K562 (cell line): ENCODE results near the gene OR10G7. TPM values are rescaled to one million over a fixed set of nuclear protein-coding genes. Genes with fewer than 3 reads are reported as not detected.

ENCODE experiments used
- ATAC-seq: fragments of 200-7000 bp; cut with Tn5 transposase; 3 replicates; pipeline ENCODE4 v1.9.1; 2020; ENCODE audit warnings: moderate library complexity
- BruUV-seq: library from RNA; stranded (reverse); fragments of 400-500 nt; replicated peaks from 2 replicates; lab custom pipeline; 2021; lab: Mats Ljungman, UMichigan
- CTCF ChIA-PET: fragments of 300-600 bp; formaldehyde crosslinking; extraction: SDS; loops from one replicate; lab custom pipeline; 2021; ENCODE audit warnings: low intra/inter-chr PET ratio; lab: Yijun Ruan, JAX
- POLR2A ChIA-PET: fragments of 300-600, 350-650 bp; sonication (Branson Sonifier 250); formaldehyde crosslinking; extraction: SDS; loops from one replicate; lab custom pipeline; 2021; ENCODE audit warnings: antibody characterized with exemption, inconsistent platforms; lab: Yijun Ruan, JAX
- DNase-seq, 4 experiments: peaks; one replicate each; pipeline versions ENCODE4 v3.0.0 to v3.0.0-alpha.2; 2011 to 2018; ENCODE audit warnings: low spot score in 3 of 4, mixed read lengths in 3 of 4; ENCODE audit errors: extremely low read depth in 1 of 4
- FAIRE-seq: peaks from 2 replicates; lab custom pipeline; 2011; peaks lifted over from hg19 to GRCh38; lab: Jason Lieb, UNC
- H2AFZ ChIP-seq: 2 replicates; pipeline ENCODE4 v1.6.0; 2011; ENCODE audit warnings: low read depth, low read length, control low read depth, inconsistent platforms
- H3K27ac ChIP-seq: fragments of 200-600 bp; 3 replicates; pipeline ENCODE4 v1.8.0; 2011; ENCODE audit warnings: low read depth, mild to moderate bottlenecking, control low read depth, inconsistent platforms, low read length, moderate library complexity, mixed read lengths; ENCODE audit errors: extremely low read depth
- H3K27me3 ChIP-seq, 2 experiments: fragments of 300-600 bp in 1 of 2; 2 replicates in 1 of 2; 3 replicates in 1 of 2; pipeline versions ENCODE4 v1.6.0 to v1.8.0; 2011; ENCODE audit warnings: inconsistent platforms in 2 of 2, low read length in 2 of 2, mild to moderate bottlenecking in 1 of 2, mixed read lengths in 1 of 2, moderate library complexity in 1 of 2; ENCODE audit not compliant: control insufficient read depth in 2 of 2, insufficient read depth in 2 of 2
- H3K36me3 ChIP-seq: fragments of 300-600 bp; 3 replicates; pipeline ENCODE4 v1.8.0; 2011; ENCODE audit warnings: mild to moderate bottlenecking, low read length, inconsistent platforms; ENCODE audit not compliant: control insufficient read depth, insufficient read depth
- H3K4me1 ChIP-seq, 2 experiments: fragments of 200-600 bp in 1 of 2; replicated peaks in 1 of 2; 2 replicates in 1 of 2; 3 replicates in 1 of 2; pipeline versions ENCODE4 v1.5.1 to v1.8.0; 2011; ENCODE audit warnings: inconsistent platforms in 2 of 2, low read length in 2 of 2, mild to moderate bottlenecking in 1 of 2, mixed read lengths in 1 of 2, moderate library complexity in 1 of 2; ENCODE audit not compliant: control insufficient read depth in 2 of 2, insufficient read depth in 2 of 2
- H3K4me2 ChIP-seq: 2 replicates; pipeline ENCODE4 v1.6.1; 2011; ENCODE audit warnings: low read length, control low read depth, inconsistent platforms, mixed read lengths; ENCODE audit not compliant: insufficient read depth
- H3K4me3 ChIP-seq: fragments of 200-600 bp; sonication (generic), shearing (Covaris generic); 2 replicates; pipeline ENCODE4 v1.5.1; 2016; ENCODE audit warnings: control low read depth, inconsistent platforms
- H3K79me2 ChIP-seq: fragments of 200-600 bp; 3 replicates; pipeline ENCODE4 v1.8.0; 2011; ENCODE audit warnings: low read length, inconsistent platforms; ENCODE audit not compliant: control insufficient read depth, insufficient read depth
- H3K9ac ChIP-seq, 2 experiments: 2 replicates each; pipeline versions ENCODE4 v1.6.0 to v1.6.1; 2011; ENCODE audit warnings: low read depth in 2 of 2, low read length in 2 of 2, control low read depth in 1 of 2, inconsistent platforms in 1 of 2, mild to moderate bottlenecking in 1 of 2, mixed read lengths in 1 of 2; ENCODE audit not compliant: insufficient read depth in 1 of 2
- H3K9me1 ChIP-seq: one replicate; pipeline ENCODE4 v1.6.0; 2011; ENCODE audit warnings: inconsistent platforms, mild to moderate bottlenecking, low read length, moderate library complexity; ENCODE audit not compliant: control insufficient read depth, insufficient read depth
- H3K9me3 ChIP-seq: replicated peaks from 2 replicates; pipeline ENCODE4 v1.5.1; 2011; ENCODE audit warnings: low read depth, low read length, inconsistent platforms; ENCODE audit not compliant: control insufficient read depth, insufficient read depth
- H4K20me1 ChIP-seq: replicated peaks from 2 replicates; pipeline ENCODE4 v1.6.1; 2011; ENCODE audit warnings: low read length, inconsistent platforms, mixed read lengths; ENCODE audit not compliant: control insufficient read depth, insufficient read depth
- BCOR ChIP-seq: fragments of 450-650 bp; IDR thresholded peaks from 2 replicates; pipeline ENCODE4 v1.6.1; 2016
- DMBX1 ChIP-seq: fragments of 250-450 bp; sonication (Bioruptor Pico); IDR thresholded peaks from 2 replicates; pipeline ENCODE4 v1.8.0; 2022; ENCODE audit warnings: inconsistent platforms, mild to moderate bottlenecking, moderate library complexity, borderline replicate concordance
- DPF2 ChIP-seq: fragments of 450-650 bp; IDR thresholded peaks from 2 replicates; pipeline ENCODE4 v1.6.1; 2016
- ELF1 ChIP-seq: fragments of 200-800 bp; sonication (Bioruptor generic); IDR thresholded peaks from 2 replicates; pipeline ENCODE4 v1.6.1; 2016; ENCODE audit warnings: missing genetic modification characterization, missing compliant biosample characterization
- GATAD2B ChIP-seq: fragments of 450-650 bp; IDR thresholded peaks from 2 replicates; pipeline ENCODE4 v1.6.1; 2017; ENCODE audit warnings: mild to moderate bottlenecking, borderline replicate concordance
- JUNB ChIP-seq: fragments of 450-650 bp; formaldehyde crosslinking; conservative IDR thresholded peaks from 2 replicates; pipeline ENCODE4 v1.4.0; 2020; ENCODE audit warnings: mild to moderate bottlenecking
- LARP7 ChIP-seq: fragments of 450-650 bp; IDR thresholded peaks from 2 replicates; pipeline ENCODE4 v1.6.1; 2016
- MAFF ChIP-seq: IDR thresholded peaks from 2 replicates; pipeline ENCODE4 v1.6.1; 2012; ENCODE audit warnings: low read length, improper control_type of control experiment
- MLX ChIP-seq, 2 experiments: fragments of 450-650 bp in 1 of 2; sonication (generic) in 1 of 2; formaldehyde crosslinking; conservative IDR thresholded peaks; 2 replicates each; pipeline versions ENCODE4 v1.4.0 to v1.8.1; 2020 to 2022; ENCODE audit warnings: mild to moderate bottlenecking in 1 of 2, missing genetic modification reagents in 1 of 2
- MTA1 ChIP-seq: fragments of 450-650 bp; IDR thresholded peaks from 2 replicates; pipeline ENCODE4 v1.6.1; 2017; ENCODE audit warnings: borderline replicate concordance
- PCBP1 ChIP-seq: fragments of 200-400 bp; formaldehyde crosslinking; IDR thresholded peaks from 2 replicates; pipeline ENCODE4 v1.6.1; 2018; ENCODE audit warnings: mild to moderate bottlenecking, low read depth, low read length; ENCODE audit not compliant: poor library complexity, severe bottlenecking
- PHF20 ChIP-seq: fragments of 450-650 bp; IDR thresholded peaks from 2 replicates; pipeline ENCODE4 v1.6.1; 2018; ENCODE audit not compliant: partially characterized antibody
- PRPF4 ChIP-seq: fragments of 200-400 bp; formaldehyde crosslinking; IDR thresholded peaks from one replicate; pipeline ENCODE4 v1.6.1; 2017; ENCODE audit warnings: low read length, low read depth, mild to moderate bottlenecking; ENCODE audit not compliant: insufficient read depth, poor library complexity, severe bottlenecking
- PURB ChIP-seq: sonication (generic); formaldehyde crosslinking; IDR thresholded peaks from 2 replicates; pipeline ENCODE4 v1.9.0; 2021; ENCODE audit warnings: low read depth, mild to moderate bottlenecking, missing genetic modification reagents
- RBM39 ChIP-seq: fragments of 200-400 bp; formaldehyde crosslinking; optimal IDR thresholded peaks from 2 replicates; pipeline ENCODE3; 2018; ENCODE audit warnings: low read depth, low read length
- SOX6 ChIP-seq: fragments of 450-650 bp; IDR thresholded peaks from 2 replicates; pipeline ENCODE4 v1.6.1; 2014; ENCODE audit warnings: mild to moderate bottlenecking
- TFAM ChIP-seq: fragments of 250-450 bp; sonication (Bioruptor Pico); conservative IDR thresholded peaks from 2 replicates; pipeline ENCODE4 v1.5.0; 2021; ENCODE audit warnings: mild to moderate bottlenecking, moderate library complexity
- USF1 ChIP-seq: sonication (generic); formaldehyde crosslinking; IDR thresholded peaks from 2 replicates; pipeline ENCODE4 v1.9.0; 2022; ENCODE audit warnings: mild to moderate bottlenecking, missing genetic modification reagents
- VEZF1 ChIP-seq: fragments of 200-800 bp; sonication (Bioruptor generic); IDR thresholded peaks from 2 replicates; pipeline ENCODE4 v1.6.1; 2017; ENCODE audit warnings: missing genetic modification characterization, missing compliant biosample characterization
- WGBS: fragments of 100-300 bp; shearing (Covaris generic); methylation state at CpG from one replicate; pipeline ENCODE4 v1.1.6; 2016; ENCODE audit warnings: low coverage, mixed read lengths; ENCODE audit not compliant: insufficient coverage; ENCODE audit errors: missing lambda C conversion rate; 5-methylcytosine and 5-hydroxymethylcytosine counted together
- in situ Hi-C: fragments of 300-500 bp; cut with MboI; formaldehyde crosslinking; loops from 4 replicates; pipeline ENCODE4 v1.15.0; 2018; ENCODE audit warnings: inconsistent platforms, mixed read lengths
- intact Hi-C: fragments of 100-400 bp; cut with micrococcal nuclease; formaldehyde crosslinking; loops from 2 replicates; pipeline ENCODE4 v1.14.2; 2022
- polyA plus RNA-seq, 8 experiments: library from polyadenylated mRNA; depleted of rRNA in 4 of 8; stranded (reverse) in 5 of 8; unstranded in 3 of 8; fragments of >200 nt; fragmentation: Nextera tagmentation in 2 of 8; fragmentation: Illumina TruSeq in 1 of 8; extraction: Ambion mirVana in 2 of 8; extraction: Trizol in 1 of 8; gene quantifications; 2 replicates each; pipeline versions ENCODE4 v1.2.1 to v1.2.3, GENCODE V29; 2011 to 2014; ENCODE audit warnings: inconsistent platforms in 1 of 8, missing spikeins in 1 of 8
- total RNA-seq, 7 experiments: library from RNA; depleted of rRNA in 6 of 7; stranded (reverse); fragments of >200 nt in 6 of 7; fragmentation: Illumina TruSeq in 2 of 7; extraction: Trizol in 2 of 7; gene quantifications; 2 replicates each; pipeline versions ENCODE4 v1.2.1 to v1.2.3, GENCODE V29; 2011 to 2021; ENCODE audit warnings: low replicate concordance in 1 of 7
- TF ChIP-seq, protein P1 (sequence below): fragments of 250-450 bp; sonication (Bioruptor Pico); IDR thresholded peaks from 2 replicates; pipeline ENCODE4 v1.5.1; 2021; ENCODE audit warnings: mild to moderate bottlenecking

The OR10G7 gene
- total and polyA plus RNA-seq, 9 of the 15 experiments (the other 6 are each of a cell fraction or from before 2014, with no cell fraction given), result not detected

- POLR2A ChIA-PET, result interaction anchor here (1.8 kb wide), 1 partner anchor 22 kb away, joined by 4 read pairs; no protein-coding TSS in a partner anchor
- Histone ChIP-seq H3K27me3 (no peaks in the 10 kb centered on the region), H3K4me3 (no peak overlapping the region), H3K27ac (peak overlapping the region; percentile 18; the same call in 2 of the 3 replicates), H2AFZ (peak overlapping the region; percentile 79), H3K9me1 (no peaks in the 10 kb centered on the region), H4K20me1 (no peaks in the 10 kb centered on the region), H3K9ac (no peak overlapping the region), H3K4me2 (no peak overlapping the region), H3K79me2 (no peaks in the 10 kb centered on the region), H3K4me1 (peaks cover 25 to 26% of the 10 kb centered on the region in 2 experiments; a peak in 4 of 5 replicates), H3K36me3 (no peaks in the 10 kb centered on the region), H3K9me3 (no peaks in the 10 kb centered on the region)
- in situ Hi-C loops, result loop anchor here (10.0 kb wide), 1 partner anchor 326 kb away; no protein-coding TSS in a partner anchor
- TF ChIP-seq MTA1 (no peak), BCOR (no peak), PURB (CRISPR knock-in tag) (no peak), MLX (CRISPR knock-in tag; conservative IDR thresholded peaks at IDR 0.05) (no peak), GATAD2B (no peak), ELF1 (tag) (no peak), LARP7 (no peak), USF1 (no peak), DMBX1 (CRISPR knock-in tag) (no peak), MAFF (no peak), JUNB (CRISPR knock-in tag) (no peak), VEZF1 (CRISPR knock-in tag) (no peak), PCBP1 (no peak), SOX6 (no peak), PHF20 (no peak), PRPF4 (no peak), TFAM (no peak), DPF2 (no peak), RBM39 (no peak)
- TF ChIP-seq, protein P1, sequence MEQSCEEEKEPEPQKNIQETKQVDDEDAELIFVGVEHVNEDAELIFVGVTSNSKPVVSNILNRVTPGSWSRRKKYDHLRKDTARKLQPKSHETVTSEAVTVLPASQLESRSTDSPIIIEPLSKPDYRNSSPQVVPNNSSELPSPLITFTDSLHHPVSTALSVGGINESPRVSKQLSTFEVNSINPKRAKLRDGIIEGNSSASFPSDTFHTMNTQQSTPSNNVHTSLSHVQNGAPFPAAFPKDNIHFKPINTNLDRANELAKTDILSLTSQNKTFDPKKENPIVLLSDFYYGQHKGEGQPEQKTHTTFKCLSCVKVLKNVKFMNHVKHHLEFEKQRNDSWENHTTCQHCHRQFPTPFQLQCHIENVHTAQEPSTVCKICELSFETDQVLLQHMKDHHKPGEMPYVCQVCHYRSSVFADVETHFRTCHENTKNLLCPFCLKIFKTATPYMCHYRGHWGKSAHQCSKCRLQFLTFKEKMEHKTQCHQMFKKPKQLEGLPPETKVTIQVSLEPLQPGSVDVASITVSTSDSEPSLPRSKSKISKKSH (CRISPR knock-in tag), result no peak
- DNase-seq (no peak), FAIRE-seq (no peak), ATAC-seq (no peak)
- intact Hi-C loops, result no loop called here
- CTCF ChIA-PET, result interaction anchor here (0.8 kb wide), 1 partner anchor 508 kb away, joined by 3 read pairs; no protein-coding TSS in a partner anchor
- 70% methylated on average over 2 of the region's 2 CpGs for WGBS
- BruUV-seq, result no TSS peak
These were observed 37.5 kb upstream of the OR10G7 start for GRCh38 chr11:124078591-124078990.
